MCF 10A (cell line): ENCODE results near the gene PMP22. TPM values are rescaled to one million over a fixed set of nuclear protein-coding genes. Genes with fewer than 3 reads are reported as not detected.

Source experiments
- BruUV-seq: library from RNA; stranded (reverse); fragments of 400-500 nt; replicated peaks from 2 replicates; lab custom pipeline; 2021; lab: Mats Ljungman, UMichigan
- CTCF ChIA-PET: fragments of 300-600 bp; sonication (Branson Sonifier 250); formaldehyde crosslinking; extraction: SDS; loops from one replicate; lab custom pipeline; 2021; ENCODE audit warnings: antibody characterized with exemption, inconsistent platforms; lab: Yijun Ruan, JAX
- POLR2A ChIA-PET: fragments of 300-600, 350-650 bp; sonication (Branson Sonifier 250); formaldehyde crosslinking; extraction: SDS; loops from one replicate; lab custom pipeline; 2020; ENCODE audit warnings: antibody characterized with exemption, inconsistent platforms; lab: Yijun Ruan, JAX
- DNase-seq: peaks from one replicate; pipeline ENCODE4 v3.0.0-alpha.2; 2018; ENCODE audit not compliant: unreplicated experiment
- H3K27ac Mint-ChIP-seq: one replicate; pipeline ENCODE4 v1.8.0; 2022; ENCODE audit warnings: mild to moderate bottlenecking, low read depth, mixed read lengths; ENCODE audit not compliant: unreplicated experiment
- H3K27me3 Mint-ChIP-seq: one replicate; pipeline ENCODE4 v1.8.0; 2022; ENCODE audit warnings: mixed read lengths; ENCODE audit not compliant: insufficient read depth, unreplicated experiment
- H3K36me3 Mint-ChIP-seq: one replicate; pipeline ENCODE4 v1.8.0; 2022; ENCODE audit warnings: mild to moderate bottlenecking, moderate library complexity, mixed read lengths; ENCODE audit not compliant: insufficient read depth, unreplicated experiment
- H3K4me1 Mint-ChIP-seq: one replicate; pipeline ENCODE4 v1.8.0; 2022; ENCODE audit warnings: mixed read lengths; ENCODE audit not compliant: insufficient read depth, unreplicated experiment
- H3K4me3 Mint-ChIP-seq: one replicate; pipeline ENCODE4 v1.8.0; 2022; ENCODE audit warnings: mild to moderate bottlenecking, moderate library complexity, mixed read lengths; ENCODE audit not compliant: unreplicated experiment
- H3K9me3 Mint-ChIP-seq: one replicate; pipeline ENCODE4 v1.8.0; 2022; ENCODE audit warnings: mixed read lengths; ENCODE audit not compliant: unreplicated experiment
- CTCF ChIP-seq: fragments of 200-600 bp; IDR thresholded peaks from one replicate; pipeline ENCODE4 v1.8.0; 2022; ENCODE audit warnings: antibody characterized with exemption, mild to moderate bottlenecking; ENCODE audit not compliant: unreplicated experiment
- intact Hi-C: fragments of 100-400 bp; cut with micrococcal nuclease; formaldehyde crosslinking; loops from 2 replicates; pipeline ENCODE4 v1.14.1; 2022
- total RNA-seq: library from RNA; stranded (reverse); gene quantifications from 2 replicates; pipeline ENCODE4 v1.2.3, GENCODE V29; 2022

PMP22 gene
- total RNA-seq, 1 experiment from 2014 or later, result 0.44 TPM

- Mint-ChIP-seq H3K9me3 (no peaks in the 10 kb centered on the region), H3K27me3 (no peaks in the 10 kb centered on the region), H3K4me3 (no peak overlapping the region), H3K4me1 (no peaks in the 10 kb centered on the region), H3K27ac (no peak overlapping the region), H3K36me3 (no peaks in the 10 kb centered on the region)
- CTCF ChIA-PET, result interaction anchor here (1.1 kb wide), 1 partner anchor 10 kb away, joined by 3 read pairs; no protein-coding TSS in a partner anchor
- BruUV-seq, result no TSS peak
- DNase-seq, result no peak
- no peak for TF ChIP-seq CTCF
- POLR2A ChIA-PET, result no interaction called here
- intact Hi-C loops, result no loop called here
Observed at GRCh38 chr17:15238057-15238456, 27.1 kb downstream of the PMP22 start.

- H3K9me3 Mint-ChIP-seq, result no peaks in the 10 kb centered on the region
- CTCF ChIA-PET, result interaction anchor here (1.0 kb wide), 1 partner anchor 23 kb away, joined by 7 read pairs; no protein-coding TSS in a partner anchor
- no TSS peak for BruUV-seq
- no peaks in the 10 kb centered on the region for H3K27me3 Mint-ChIP-seq
- H3K36me3 Mint-ChIP-seq, result no peaks in the 10 kb centered on the region
- intact Hi-C loops, result no loop called here
- POLR2A ChIA-PET, result no interaction called here
- no peak overlapping the region for H3K27ac Mint-ChIP-seq
- no peak overlapping the region for H3K4me3 Mint-ChIP-seq
- H3K4me1 Mint-ChIP-seq, result no peaks in the 10 kb centered on the region
- no peak for DNase-seq
- TF ChIP-seq CTCF, result no peak
Observed at GRCh38 chr17:15237106-15237425, 28.1 kb downstream of the PMP22 start.

GRCh38 chr17:15236281-15237105 is 28.6 kb downstream of the PMP22 start:
- Mint-ChIP-seq H3K27ac (no peak overlapping the region), H3K9me3 (no peaks in the 10 kb centered on the region), H3K4me3 (no peak overlapping the region), H3K36me3 (no peaks in the 10 kb centered on the region), H3K27me3 (no peaks in the 10 kb centered on the region), H3K4me1 (no peaks in the 10 kb centered on the region)
- BruUV-seq, result no TSS peak
- intact Hi-C loops, result no loop called here
- DNase-seq, result no peak
- CTCF ChIA-PET, result interaction anchor here (0.7 to 1.8 kb wide), 4 partner anchors 22 to 267 kb away, joined by 3 to 7 read pairs (median 6); no protein-coding TSS in a partner anchor
- TF ChIP-seq CTCF, result no peak
- POLR2A ChIA-PET, result no interaction called here

- no peak for TF ChIP-seq CTCF
- Mint-ChIP-seq H3K4me3 (no peak overlapping the region), H3K4me1 (no peaks in the 10 kb centered on the region), H3K36me3 (no peaks in the 10 kb centered on the region), H3K27me3 (no peaks in the 10 kb centered on the region), H3K9me3 (no peaks in the 10 kb centered on the region), H3K27ac (no peak overlapping the region)
- no TSS peak for BruUV-seq
- no peak for DNase-seq
- intact Hi-C loops, result no loop called here
- ChIA-PET CTCF (interaction anchor here (0.6 to 2.7 kb wide), 7 partner anchors 23 to 269 kb away, joined by 3 to 14 read pairs (median 4); no protein-coding TSS in a partner anchor), POLR2A (no interaction called here)
Observed at GRCh38 chr17:15233971-15234370, 31.2 kb downstream of the PMP22 start.
